Stimulated activated CD8-positive, alpha-beta memory T cell treated with anti-CD3 and anti-CD28 coated beads, Interleukin-12 subunit alpha, Interleukin-12 subunit beta, amount 100 ng/mL, for 4 hours (primary cell): ENCODE measurements around the gene IL31.

ENCODE experiments used
- DNase-seq: peaks from one replicate; pipeline ENCODE4 v3.0.0-alpha.2; 2020; ENCODE audit warnings: low read depth

The IL31 gene

DNA sequence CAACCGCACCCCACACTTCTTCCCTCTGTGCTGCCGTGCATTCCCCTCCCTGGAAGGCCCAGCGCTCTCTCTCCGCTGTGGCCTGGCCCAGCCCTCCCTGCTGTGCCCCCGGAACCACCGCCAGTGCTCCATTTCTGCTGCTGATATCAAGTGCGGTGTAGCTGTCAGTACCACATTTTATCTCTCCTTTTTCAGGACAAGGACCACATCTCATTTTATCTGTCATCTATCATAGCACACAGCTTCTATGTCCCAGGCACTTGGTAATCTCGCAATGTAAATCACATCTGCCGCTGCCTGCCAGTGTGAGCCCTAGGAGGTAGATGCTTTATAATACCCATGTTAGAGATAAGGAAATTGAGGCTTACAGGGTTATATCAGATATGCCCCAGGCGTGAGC lies 18.3 kb downstream of the IL31 start:
- DNase-seq = no peak

GRCh38 chr12:122152754-122153153 lies 21.3 kb downstream of the IL31 start:
- DNase-seq = no peak

DNA sequence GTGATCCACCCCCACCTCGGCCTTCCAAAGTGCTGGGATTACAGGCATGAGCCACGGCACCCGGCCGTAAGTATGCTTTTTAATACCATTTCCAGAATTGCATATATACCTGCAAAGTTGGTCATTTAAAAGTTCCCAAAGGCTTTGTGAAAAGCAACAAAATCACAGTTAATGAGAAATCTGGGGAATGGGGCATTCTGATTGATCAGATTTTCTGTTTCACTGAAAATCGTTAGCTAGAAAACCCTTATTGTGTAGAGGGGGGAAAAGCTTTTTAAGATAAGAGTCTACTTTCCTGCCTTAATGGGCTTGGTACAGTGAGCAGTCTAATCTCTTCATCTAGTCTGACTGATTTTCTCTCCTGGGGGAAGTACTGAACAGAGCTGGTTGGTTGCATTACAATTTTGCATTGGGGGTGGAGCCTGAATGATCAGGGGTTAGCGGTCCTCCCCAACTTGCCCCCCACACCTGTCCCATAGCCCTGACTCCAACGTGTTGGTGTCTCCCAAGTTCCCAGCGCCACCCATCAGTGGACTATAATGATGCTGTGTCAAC lies 23.8 kb downstream of the IL31 start:
- no peak for DNase-seq

DNA sequence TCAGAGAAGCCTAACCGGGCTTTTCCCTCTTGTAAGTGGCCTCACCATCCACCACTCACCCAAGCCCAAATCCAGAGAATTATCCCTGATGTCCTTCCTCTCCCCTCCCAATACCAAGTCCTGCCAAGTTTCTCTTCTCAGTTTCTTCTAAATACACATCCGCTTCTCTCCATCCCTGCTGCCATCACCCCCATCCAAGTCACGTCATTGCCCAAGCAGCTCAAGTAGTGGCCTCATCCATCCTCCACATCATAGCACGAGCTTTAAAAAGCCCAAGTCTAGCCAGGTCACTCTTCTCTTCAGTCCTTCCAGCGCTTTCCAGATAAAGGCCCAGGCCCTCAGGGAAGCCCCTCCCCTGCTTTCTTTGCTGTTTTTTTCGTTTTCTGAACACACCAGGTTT lies 25.4 kb downstream of the IL31 start:
- no peak for DNase-seq

GRCh38 chr12:122147514-122148290 lies 26.3 kb downstream of the IL31 start:
- DNase-seq = no peak

- DNase-seq = no peak
Observed at GRCh38 chr12:122145505-122146330, 28.3 kb downstream of the IL31 start.

GRCh38 chr12:122144885-122145284 lies 29.1 kb downstream of the IL31 start:
- no peak for DNase-seq

- DNase-seq = no peak
Observed at GRCh38 chr12:122142857-122143256, 31.2 kb downstream of the IL31 start.

DNA sequence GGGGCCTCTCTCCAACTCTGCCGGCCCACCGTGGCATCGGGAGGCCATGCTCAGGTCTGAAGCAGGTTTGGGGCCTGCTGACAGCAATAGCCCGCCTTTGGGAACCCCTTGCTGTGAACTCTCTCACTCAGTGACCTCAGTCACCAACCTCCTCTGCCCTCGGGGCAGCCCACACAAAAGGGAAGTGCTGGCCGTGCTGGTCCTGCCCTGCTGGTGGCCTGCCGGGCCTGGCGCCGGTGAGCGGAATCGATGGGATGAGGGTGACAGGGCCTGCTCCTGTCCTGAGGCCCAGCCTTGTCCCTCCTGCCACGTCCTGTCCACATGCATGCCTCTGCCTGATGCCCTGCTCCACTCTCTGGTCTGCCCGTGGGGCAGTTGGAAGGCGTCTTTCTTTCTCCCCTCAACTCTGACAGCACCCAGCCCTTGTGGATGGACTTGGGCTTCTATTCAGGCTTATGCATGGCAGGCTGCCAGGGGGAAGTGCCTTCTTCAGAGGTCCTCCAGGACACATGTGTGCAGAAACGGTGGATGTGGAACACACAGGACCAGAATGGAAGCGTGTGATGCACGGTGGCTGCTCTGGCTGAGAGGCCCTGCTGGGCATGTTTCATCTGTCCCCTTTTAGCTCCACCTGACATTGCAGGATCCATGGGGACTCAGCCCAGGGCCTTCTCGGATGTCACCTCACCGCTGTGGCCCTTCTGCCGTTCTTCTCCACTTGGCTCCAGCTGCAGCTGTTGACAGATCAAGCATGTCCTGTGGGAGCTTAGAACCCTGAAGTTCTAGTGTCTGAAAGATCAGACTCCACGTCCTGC lies 31.9 kb downstream of the IL31 start:
- DNase-seq = no peak

DNA sequence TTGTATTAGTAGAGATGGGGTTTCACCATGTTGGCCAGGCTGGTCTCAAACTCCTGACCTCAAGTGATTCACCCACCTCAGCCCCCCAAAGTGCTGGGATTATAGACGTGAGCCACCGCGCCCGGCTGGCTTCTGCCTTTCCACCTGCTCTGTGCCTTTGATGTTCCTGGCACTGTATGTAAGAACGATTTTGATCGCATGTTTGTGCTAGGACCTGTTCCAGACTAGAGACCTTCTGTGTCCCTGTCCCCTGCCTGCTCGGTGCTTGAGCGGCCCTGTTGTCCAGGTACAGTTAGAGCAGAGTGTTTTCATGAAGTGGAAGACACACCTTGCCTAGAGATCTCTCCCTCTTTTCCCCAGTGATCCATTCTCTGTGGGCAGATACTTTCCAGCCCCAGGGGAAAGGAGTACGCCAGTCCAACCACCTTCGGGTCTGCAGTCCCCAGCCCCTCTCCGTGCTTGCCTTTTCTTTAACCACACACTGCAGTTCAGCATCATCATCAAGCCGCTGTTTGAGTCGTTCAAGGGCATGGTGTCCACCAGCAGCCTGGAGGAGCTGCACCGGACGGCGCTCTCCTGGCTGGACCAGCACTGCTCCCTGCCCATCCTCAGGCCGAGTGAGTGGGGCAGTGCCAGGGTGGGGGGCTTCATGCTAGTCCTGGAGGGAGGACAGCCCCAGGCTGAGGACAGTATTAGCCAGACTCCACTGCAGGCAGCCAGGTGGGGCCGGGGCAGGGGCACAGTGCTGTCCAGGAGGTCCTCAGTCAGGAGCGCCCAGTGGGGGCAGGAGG lies 33.4 kb downstream of the IL31 start:
- DNase-seq = no peak

DNA sequence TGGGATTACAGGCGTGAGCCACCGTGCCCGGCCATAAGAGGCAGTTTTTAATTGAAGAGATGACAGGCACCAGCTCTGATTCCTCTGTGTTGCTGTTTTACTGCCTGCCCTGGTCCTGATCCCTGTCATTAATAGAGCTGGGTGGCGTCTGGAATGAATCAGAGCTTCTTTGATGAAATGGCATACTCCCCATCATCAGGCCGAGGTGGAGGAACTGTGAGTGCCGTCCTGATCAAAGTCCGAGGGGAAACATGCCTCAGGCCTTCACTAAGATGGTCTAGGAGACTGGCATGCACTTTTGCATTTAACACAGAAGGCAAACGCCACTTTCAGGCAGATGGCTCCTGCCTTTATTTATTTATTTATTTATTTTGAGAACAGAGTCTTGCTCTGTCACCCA lies 34.1 kb downstream of the IL31 start:
- DNase-seq = no peak

- DNase-seq = no peak
Observed at GRCh38 chr12:122139266-122139665, 34.8 kb downstream of the IL31 start.

DNA sequence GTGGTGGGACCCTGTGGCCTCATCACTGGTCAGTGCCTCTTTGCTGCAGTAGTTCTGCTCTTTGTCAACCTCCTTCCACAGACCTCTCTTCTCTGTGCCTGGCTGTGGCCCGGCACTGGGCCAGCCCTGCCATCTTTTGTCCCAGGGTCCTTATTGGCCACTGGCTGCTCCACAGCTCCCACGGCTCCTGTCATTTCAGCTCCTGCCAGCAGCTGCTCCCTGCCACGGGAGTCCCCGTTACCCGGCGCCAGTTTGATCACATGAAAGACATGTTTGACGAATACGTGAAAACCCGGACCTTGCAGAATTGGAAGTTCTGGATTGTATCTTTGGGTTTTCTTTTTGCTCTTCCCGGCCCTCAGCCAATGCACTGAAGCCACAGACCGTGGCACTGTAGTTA lies 35.4 kb downstream of the IL31 start:
- DNase-seq = no peak

DNA sequence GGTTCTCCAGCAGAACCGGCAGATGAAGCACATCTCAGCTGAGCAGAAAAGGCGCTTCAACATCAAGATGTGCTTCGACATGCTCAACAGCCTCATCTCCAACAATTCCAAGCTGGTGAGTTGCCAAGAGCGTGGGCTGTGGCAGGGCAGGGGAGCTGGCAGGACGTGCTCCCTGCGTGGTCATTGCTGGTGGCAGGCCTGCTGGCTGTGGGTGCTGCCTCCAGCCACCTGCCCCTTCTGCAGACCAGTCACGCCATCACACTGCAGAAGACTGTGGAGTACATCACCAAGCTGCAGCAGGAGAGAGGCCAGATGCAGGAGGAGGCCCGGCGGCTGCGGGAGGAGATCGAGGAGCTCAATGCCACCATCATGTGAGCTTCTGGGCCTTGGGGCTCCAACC lies 35.8 kb downstream of the IL31 start:
- no peak for DNase-seq

DNA sequence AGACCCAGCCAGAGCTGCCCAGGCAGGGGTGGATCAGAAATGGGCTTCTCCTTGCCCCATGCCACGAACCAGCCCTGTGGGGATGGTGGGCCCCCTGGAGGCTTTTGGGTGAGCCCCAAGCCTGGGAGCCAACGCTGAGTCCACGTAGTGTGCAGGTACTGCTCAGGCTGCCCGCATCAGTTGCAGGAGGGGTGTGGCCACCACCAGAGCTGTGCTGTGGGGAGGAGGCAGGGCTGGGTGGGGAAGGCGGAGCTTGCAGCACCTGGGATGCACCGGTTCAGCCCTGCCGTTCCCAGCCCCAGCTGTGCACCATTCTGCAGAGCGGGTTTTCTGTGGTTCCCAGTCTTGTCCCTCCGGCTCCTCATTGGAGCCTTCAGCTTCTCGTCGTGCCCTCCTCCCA lies 36.3 kb downstream of the IL31 start:
- no peak for DNase-seq

GRCh38 chr12:122137229-122137628 lies 36.8 kb downstream of the IL31 start:
- DNase-seq = no peak

DNA sequence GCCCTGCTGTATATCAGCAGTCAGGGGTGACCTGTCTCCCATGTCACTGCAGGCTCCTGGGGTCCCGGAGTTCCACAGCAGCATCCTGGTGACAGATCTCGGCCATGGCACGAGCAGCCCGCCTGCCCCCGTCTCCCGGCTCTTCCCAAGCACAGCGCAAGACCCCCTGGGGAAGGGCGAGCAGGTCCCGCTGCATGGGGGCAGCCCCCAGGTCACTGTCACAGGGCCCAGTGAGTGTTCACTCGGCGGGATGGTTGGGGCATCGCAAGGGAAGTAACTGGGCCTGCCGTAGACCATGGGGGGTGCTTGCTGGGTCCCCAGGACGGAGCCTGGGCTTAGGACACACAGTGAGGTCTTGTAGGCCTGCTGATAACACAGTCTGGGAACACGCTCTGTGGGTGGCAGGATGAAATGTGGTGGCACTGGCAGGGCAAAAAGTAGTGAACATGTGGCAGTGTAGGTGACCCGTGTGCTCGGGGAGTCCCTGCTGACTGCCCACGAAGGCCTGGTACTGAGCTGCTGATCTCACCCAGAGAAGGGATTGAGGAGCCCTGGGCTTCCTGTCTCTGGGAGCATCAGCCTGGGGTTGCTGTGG lies 38.5 kb downstream of the IL31 start:
- no peak for DNase-seq

DNA sequence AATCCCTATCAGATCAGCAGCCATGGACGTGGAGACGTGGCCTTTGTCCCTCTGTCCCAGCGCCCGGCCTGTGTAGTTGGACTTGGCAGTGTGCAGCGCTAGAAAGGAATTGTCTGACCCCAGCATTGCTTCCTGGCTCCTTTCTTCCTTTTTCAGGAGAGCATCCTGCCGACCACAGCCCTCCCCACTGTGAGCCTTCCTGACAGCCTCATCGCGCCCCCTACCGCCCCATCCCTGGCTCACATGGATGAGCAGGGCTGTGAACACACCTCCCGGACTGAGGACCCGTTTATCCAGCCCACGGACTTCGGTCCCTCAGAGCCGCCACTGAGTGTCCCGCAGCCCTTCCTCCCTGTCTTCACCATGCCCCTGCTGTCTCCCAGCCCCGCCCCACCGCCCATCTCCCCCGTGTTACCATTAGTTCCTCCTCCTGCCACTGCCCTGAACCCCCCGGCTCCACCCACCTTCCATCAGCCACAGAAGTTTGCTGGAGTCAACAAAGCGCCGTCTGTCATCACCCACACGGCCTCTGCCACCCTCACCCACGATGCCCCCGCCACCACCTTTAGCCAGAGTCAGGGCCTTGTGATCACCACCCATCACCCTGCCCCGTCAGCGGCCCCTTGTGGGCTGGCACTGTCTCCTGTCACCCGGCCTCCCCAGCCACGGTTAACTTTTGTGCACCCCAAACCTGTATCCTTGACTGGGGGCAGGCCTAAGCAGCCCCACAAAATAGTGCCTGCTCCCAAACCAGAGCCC lies 40.6 kb downstream of the IL31 start:
- no peak for DNase-seq

- no peak for DNase-seq
Observed at GRCh38 chr12:122130150-122130549, 43.9 kb downstream of the IL31 start.

DNA sequence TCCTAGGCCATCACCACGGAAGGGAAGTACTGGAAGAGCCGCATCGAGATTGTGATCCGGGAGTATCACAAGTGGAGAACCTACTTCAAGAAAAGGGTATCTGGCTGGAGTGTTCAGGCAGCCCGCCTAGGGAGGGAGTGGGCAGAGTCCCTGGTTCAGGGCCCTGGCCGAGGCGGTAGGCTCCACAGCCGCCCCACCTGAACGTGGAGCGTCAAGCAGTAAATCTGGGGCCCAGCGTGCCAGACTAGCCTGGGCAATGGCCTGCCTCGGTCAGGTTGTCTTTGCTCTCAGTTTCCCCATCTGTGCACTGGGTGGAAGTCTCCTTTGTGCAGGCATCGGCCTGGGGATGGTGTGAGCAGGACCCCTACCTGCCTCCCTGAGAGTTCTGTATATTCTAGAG lies 44.9 kb downstream of the IL31 start:
- no peak for DNase-seq
